K562 (cell line): ENCODE measurements around the gene COQ3. TPM values are rescaled to one million over a fixed set of nuclear protein-coding genes. Genes with fewer than 3 reads are reported as not detected.

Experiments used
- ATF6 ChIP-seq: sonication (generic); formaldehyde crosslinking; IDR thresholded peaks from 2 replicates; pipeline ENCODE4 v1.4.0; 2020; ENCODE audit warnings: mild to moderate bottlenecking, missing genetic modification reagents
- BRD9 ChIP-seq: fragments of 450-650 bp; IDR thresholded peaks from 2 replicates; pipeline ENCODE4 v1.6.1; 2018; ENCODE audit warnings: low read depth; ENCODE audit not compliant: partially characterized antibody
- ETV5 ChIP-seq: sonication (generic); formaldehyde crosslinking; IDR thresholded peaks from 2 replicates; pipeline ENCODE4 v1.4.0; 2020; ENCODE audit warnings: low read depth, mild to moderate bottlenecking, missing genetic modification reagents
- HNRNPLL ChIP-seq: fragments of 200-400 bp; formaldehyde crosslinking; IDR thresholded peaks from 2 replicates; pipeline ENCODE4 v1.6.1; 2017; ENCODE audit warnings: low read length, low read depth, mild to moderate bottlenecking; ENCODE audit not compliant: poor library complexity, severe bottlenecking
- MEF2A ChIP-seq: IDR thresholded peaks from 2 replicates; pipeline ENCODE4 v1.6.1; 2011; ENCODE audit warnings: low read depth, mild to moderate bottlenecking, low read length, moderate library complexity; ENCODE audit not compliant: control insufficient read depth
- SMAD1 ChIP-seq: fragments of 150-350 bp; IDR thresholded peaks from 2 replicates; pipeline ENCODE4 v1.6.1; 2014; ENCODE audit warnings: low read length, low read depth; ENCODE audit not compliant: partially characterized antibody
- SP1 ChIP-seq: sonication (generic); formaldehyde crosslinking; IDR thresholded peaks from 2 replicates; pipeline ENCODE4 v1.8.1; 2022; ENCODE audit warnings: mild to moderate bottlenecking, missing genetic modification reagents
- TBP ChIP-seq: optimal IDR thresholded peaks from 2 replicates; pipeline ENCODE3; 2011; ENCODE audit warnings: low read depth, low read length, improper control_type of control experiment
- TCF7L2 ChIP-seq: fragments of 150-350 bp; IDR thresholded peaks from 2 replicates; pipeline ENCODE4 v1.6.1; 2016; ENCODE audit warnings: low read depth, mild to moderate bottlenecking, low read length, moderate library complexity
- ZC3H11A ChIP-seq: IDR thresholded peaks from 2 replicates; pipeline ENCODE4 v1.6.1; 2012; ENCODE audit warnings: low read depth, low read length, improper control_type of control experiment
- ZC3H4 ChIP-seq: sonication (generic); formaldehyde crosslinking; IDR thresholded peaks from 2 replicates; pipeline ENCODE4 v1.9.0; 2021; ENCODE audit warnings: missing genetic modification reagents, borderline replicate concordance
- ZNF551 ChIP-seq: fragments of 250-450 bp; sonication (Bioruptor Pico); IDR thresholded peaks from 2 replicates; pipeline ENCODE4 v1.5.0; 2021; ENCODE audit warnings: mild to moderate bottlenecking, moderate library complexity
- ZNF586 ChIP-seq: fragments of 450-650 bp; formaldehyde crosslinking; conservative IDR thresholded peaks from 2 replicates; pipeline ENCODE4 v1.4.0; 2020; ENCODE audit warnings: mild to moderate bottlenecking, moderate library complexity
- polyA plus RNA-seq, 8 experiments: library from polyadenylated mRNA; depleted of rRNA in 4 of 8; stranded (reverse) in 5 of 8; unstranded in 3 of 8; fragments of >200 nt; fragmentation: Nextera tagmentation in 2 of 8; fragmentation: Illumina TruSeq in 1 of 8; extraction: Ambion mirVana in 2 of 8; extraction: Trizol in 1 of 8; gene quantifications; 2 replicates each; pipeline versions ENCODE4 v1.2.1 to v1.2.3, GENCODE V29; 2011 to 2014; ENCODE audit warnings: inconsistent platforms in 1 of 8, missing spikeins in 1 of 8
- total RNA-seq, 7 experiments: library from RNA; depleted of rRNA in 6 of 7; stranded (reverse); fragments of >200 nt in 6 of 7; fragmentation: Illumina TruSeq in 2 of 7; extraction: Trizol in 2 of 7; gene quantifications; 2 replicates each; pipeline versions ENCODE4 v1.2.1 to v1.2.3, GENCODE V29; 2011 to 2021; ENCODE audit warnings: low replicate concordance in 1 of 7
- TF ChIP-seq, protein P1 (sequence below), 2 experiments: fragments of 450-650 bp; IDR thresholded peaks; 2 replicates each; pipeline ENCODE4 v1.6.1; 2016
- TF ChIP-seq, protein P2 (sequence below): fragments of 250-450 bp; sonication (Bioruptor Pico); IDR thresholded peaks from 2 replicates; pipeline ENCODE4 v1.8.0; 2022; ENCODE audit warnings: inconsistent platforms, mild to moderate bottlenecking, moderate library complexity, borderline replicate concordance
- TF ChIP-seq, protein P3 (sequence below), 3 experiments: fragments of 200-800 bp in 1 of 3; fragments of 250-450 bp in 1 of 3; fragments of 450-650 bp in 1 of 3; sonication (Bioruptor Pico) in 1 of 3; sonication (Bioruptor generic) in 1 of 3; formaldehyde crosslinking in 1 of 3; IDR thresholded peaks; 2 replicates each; pipeline versions ENCODE4 v1.6.1 to v1.8.0; 2016 to 2022; ENCODE audit warnings: mild to moderate bottlenecking in 2 of 3, missing genetic modification characterization in 2 of 3, missing compliant biosample characterization in 1 of 3, moderate library complexity in 1 of 3

Gene COQ3
- total and polyA plus RNA-seq, 9 of the 15 experiments (the other 6 are each of a cell fraction or from before 2014, with no cell fraction given): 16.9 to 137 (median 33.9) TPM

- TF ChIP-seq ZNF551 (no peak), ZC3H11A (no peak), ATF6 (CRISPR knock-in tag) (no peak), BRD9 (peak; percentile 32), ETV5 (CRISPR knock-in tag) (peak; percentile 89), SP1 (CRISPR knock-in tag) (peak; percentile 22; the same call in 1 of the 2 replicates), ZC3H4 (no peak), HNRNPLL (no peak), ZNF586 (no peak), SMAD1 (peak; percentile 61), MEF2A (no peak), TBP (peak; percentile 81), TCF7L2 (no peak; the same call in 1 of the 2 replicates)
- TF ChIP-seq, protein P1, sequence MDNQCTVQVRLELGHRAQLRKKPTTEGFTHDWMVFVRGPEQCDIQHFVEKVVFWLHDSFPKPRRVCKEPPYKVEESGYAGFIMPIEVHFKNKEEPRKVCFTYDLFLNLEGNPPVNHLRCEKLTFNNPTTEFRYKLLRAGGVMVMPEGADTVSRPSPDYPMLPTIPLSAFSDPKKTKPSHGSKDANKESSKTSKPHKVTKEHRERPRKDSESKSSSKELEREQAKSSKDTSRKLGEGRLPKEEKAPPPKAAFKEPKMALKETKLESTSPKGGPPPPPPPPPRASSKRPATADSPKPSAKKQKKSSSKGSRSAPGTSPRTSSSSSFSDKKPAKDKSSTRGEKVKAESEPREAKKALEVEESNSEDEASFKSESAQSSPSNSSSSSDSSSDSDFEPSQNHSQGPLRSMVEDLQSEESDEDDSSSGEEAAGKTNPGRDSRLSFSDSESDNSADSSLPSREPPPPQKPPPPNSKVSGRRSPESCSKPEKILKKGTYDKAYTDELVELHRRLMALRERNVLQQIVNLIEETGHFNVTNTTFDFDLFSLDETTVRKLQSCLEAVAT (IDR thresholded peaks at IDR 0.05): peak in 1 of 2 experiments; percentile 59; a peak in 1 of 4 replicates
- TF ChIP-seq, protein P2, sequence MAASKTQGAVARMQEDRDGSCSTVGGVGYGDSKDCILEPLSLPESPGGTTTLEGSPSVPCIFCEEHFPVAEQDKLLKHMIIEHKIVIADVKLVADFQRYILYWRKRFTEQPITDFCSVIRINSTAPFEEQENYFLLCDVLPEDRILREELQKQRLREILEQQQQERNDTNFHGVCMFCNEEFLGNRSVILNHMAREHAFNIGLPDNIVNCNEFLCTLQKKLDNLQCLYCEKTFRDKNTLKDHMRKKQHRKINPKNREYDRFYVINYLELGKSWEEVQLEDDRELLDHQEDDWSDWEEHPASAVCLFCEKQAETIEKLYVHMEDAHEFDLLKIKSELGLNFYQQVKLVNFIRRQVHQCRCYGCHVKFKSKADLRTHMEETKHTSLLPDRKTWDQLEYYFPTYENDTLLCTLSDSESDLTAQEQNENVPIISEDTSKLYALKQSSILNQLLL: no peak
- TF ChIP-seq, protein P3, sequence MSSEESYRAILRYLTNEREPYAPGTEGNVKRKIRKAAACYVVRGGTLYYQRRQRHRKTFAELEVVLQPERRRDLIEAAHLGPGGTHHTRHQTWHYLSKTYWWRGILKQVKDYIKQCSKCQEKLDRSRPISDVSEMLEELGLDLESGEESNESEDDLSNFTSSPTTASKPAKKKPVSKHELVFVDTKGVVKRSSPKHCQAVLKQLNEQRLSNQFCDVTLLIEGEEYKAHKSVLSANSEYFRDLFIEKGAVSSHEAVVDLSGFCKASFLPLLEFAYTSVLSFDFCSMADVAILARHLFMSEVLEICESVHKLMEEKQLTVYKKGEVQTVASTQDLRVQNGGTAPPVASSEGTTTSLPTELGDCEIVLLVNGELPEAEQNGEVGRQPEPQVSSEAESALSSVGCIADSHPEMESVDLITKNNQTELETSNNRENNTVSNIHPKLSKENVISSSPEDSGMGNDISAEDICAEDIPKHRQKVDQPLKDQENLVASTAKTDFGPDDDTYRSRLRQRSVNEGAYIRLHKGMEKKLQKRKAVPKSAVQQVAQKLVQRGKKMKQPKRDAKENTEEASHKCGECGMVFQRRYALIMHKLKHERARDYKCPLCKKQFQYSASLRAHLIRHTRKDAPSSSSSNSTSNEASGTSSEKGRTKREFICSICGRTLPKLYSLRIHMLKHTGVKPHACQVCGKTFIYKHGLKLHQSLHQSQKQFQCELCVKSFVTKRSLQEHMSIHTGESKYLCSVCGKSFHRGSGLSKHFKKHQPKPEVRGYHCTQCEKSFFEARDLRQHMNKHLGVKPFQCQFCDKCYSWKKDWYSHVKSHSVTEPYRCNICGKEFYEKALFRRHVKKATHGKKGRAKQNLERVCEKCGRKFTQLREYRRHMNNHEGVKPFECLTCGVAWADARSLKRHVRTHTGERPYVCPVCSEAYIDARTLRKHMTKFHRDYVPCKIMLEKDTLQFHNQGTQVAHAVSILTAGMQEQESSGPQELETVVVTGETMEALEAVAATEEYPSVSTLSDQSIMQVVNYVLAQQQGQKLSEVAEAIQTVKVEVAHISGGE (CRISPR knock-in tag; IDR thresholded peaks at IDR 0.05): peak; percentile 90 to 99 (median 97)
Observed at GRCh38 chr6:99393698-99394531, at the start of gene COQ3 (continued).
